Ramos (cell line): ENCODE measurements around the gene PTGES3.

Experiments used
- in situ Hi-C: fragments of 300-500 bp; cut with MboI; formaldehyde crosslinking; loops from one replicate; pipeline ENCODE4 v1.14.3; 2022; ENCODE audit warnings: low sequenced_read_pairs; ENCODE audit not compliant: unreplicated experiment

Gene PTGES3

GRCh38 chr12:56631790-56632700 lies 56.0 kb downstream of the PTGES3 start:
- in situ Hi-C loops: loop anchor here (10.0 kb wide), 1 partner anchor 483 kb away; the partner anchor contains the start of gene STAT6

GRCh38 chr12:56630180-56630632 lies 57.9 kb downstream of the PTGES3 start, which contains the start of gene BAZ2A:
Gene BAZ2A (minus strand): TSS chr12:56630326. CDS start chr12:56617530, 12,796 bp downstream.
- in situ Hi-C loops: loop anchor here (10.0 kb wide), 1 partner anchor 485 kb away; the partner anchor contains the start of gene STAT6

DNA sequence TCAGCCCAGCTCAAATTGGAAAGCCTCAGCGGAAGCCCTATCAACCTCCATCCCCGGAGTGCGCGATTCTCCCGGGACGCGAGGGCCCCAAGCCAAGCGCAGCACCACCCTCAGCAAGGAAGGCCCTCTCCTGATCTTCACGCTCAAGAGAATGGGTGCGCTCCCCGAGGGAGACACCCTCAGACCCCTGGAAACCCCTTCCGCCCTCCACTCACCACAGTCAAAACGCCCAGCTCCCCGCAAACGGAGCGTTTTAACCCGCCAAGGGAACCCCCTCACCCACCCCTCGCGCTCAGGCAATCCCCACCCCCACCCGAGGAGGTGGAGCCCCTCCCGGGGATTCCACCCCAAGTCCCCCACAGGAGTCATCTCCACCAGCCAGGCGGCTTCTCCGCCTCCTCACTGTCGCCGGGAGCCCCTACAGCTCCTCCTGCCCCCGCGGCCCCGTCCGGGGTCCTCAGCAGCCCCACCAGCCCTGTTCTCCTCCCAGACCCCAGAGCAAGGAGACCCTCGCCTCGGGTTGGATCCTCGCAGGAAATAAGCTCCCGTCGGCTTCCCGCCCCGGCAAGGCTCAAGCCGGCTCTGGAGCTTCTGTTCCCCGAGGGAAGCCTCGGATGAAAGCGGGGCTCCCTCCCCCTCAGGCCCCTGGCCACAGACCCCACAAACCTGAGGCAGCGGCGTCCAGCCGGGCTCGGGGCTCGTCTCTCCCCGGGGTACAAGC lies 58.5 kb downstream of the PTGES3 start:
- in situ Hi-C loops: loop anchor here (10.0 kb wide), 1 partner anchor 485 kb away; the partner anchor contains the start of gene STAT6

GRCh38 chr12:56628671-56629458 lies 59.2 kb downstream of the PTGES3 start:
- in situ Hi-C loops: no loop called here

DNA sequence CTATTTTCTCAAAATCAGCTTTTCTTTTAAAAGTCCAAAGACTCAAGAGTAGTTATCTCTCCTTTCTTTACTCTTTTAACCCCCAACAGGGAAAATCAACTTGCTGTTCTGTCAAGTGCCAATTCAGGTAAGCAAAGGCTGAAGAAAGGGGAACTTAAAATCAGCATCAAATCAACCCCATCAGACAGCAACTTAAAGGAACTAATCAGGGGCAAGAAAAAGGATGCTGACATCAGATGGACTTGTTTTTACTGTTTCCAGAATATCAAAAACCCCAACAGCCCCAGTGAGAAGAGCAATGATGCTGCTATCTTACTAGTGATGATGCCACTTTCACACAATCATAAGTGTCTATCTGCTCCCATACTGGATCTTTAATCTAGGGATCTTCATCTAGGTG lies 61.4 kb downstream of the PTGES3 start:
- in situ Hi-C loops: no loop called here

DNA sequence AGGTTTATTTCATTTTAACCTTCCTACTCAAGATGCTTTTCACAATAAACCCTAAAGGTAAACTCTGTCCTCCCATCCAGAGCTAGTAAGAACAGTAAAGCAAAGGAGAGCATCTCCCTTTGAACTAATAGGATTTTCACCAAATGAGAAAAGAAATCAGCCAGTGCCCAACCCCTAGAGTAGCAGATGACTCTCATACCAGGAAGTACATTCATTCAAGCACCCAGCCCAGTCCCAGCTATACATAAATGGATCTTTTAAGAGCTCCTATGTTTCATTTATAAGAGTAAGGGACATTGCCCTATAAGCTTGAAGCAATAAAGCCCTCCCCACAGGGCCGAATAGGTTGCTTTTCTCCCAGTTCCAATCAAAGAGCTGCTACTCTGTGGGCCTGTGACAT lies 65.5 kb downstream of the PTGES3 start:
- in situ Hi-C loops: no loop called here

GRCh38 chr12:56616925-56617324 lies 71.2 kb downstream of the PTGES3 start:
- in situ Hi-C loops: no loop called here

DNA sequence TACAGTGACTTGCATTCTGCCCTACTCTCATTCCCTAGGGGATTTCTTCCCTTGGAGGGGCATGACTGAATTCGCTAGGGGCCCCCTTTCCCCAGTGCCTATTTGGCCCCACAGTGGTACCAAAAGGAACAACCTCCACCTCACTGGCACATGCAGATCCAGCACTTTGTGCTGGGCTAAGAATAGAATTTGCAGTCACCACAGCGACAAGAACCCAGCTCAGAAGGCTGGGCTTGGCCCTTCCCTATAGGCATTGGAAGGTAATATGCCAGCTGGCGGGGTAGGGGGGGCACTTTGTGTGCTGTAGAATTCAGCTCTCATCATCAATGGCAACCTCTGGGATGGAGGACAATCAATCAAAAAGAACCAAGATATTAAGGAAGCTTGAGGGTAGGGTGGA lies 71.8 kb downstream of the PTGES3 start:
- in situ Hi-C loops: no loop called here

GRCh38 chr12:56614627-56615026 lies 73.5 kb downstream of the PTGES3 start:
- in situ Hi-C loops: no loop called here
